ENCODE results near the gene TBL1XR1. TPM values are rescaled to one million over a fixed set of nuclear protein-coding genes. Genes with fewer than 3 reads are reported as not detected.

Gene TBL1XR1
- total RNA-seq, 1 donor from 2014 or later, result 155 TPM

DNA sequence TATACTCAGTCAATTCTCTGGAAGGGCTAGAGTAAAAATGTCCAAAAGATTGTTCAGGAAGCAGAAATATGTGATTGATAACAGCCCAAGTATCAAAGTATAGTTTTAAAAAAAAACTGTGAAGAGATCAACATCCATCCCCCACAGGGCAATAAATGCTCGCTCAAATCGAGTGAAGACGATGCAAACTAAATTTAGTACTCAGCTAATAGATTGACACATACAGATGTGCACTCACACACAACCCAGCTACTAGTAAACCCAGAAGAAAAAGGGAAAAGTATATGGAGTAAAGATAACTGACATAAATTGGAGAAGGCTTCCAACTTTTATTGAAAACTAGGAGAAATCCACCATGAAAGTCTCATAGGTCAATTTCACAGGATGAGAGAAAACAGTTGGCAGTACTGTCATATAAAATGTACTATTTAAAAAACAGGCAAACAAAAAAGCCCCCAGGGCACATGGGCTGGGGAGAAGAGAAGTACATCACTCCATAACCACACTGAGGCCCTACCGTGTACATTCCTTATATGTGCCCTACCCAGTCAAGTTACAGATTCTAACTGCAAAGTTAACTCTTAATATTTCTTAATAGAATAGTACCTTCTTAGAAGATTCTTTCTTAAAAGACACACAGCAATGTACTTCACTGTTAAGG is 125.7 kb downstream of the TBL1XR1 start:
- Mint-ChIP-seq H3K4me1 (ENCODE audit: unreplicated experiment) (peaks cover 8% of the 10 kb centered on the region), H3K27me3 (no peaks in the 10 kb centered on the region), H3K4me3 (no peak overlapping the region), H3K27ac (peak overlapping the region; percentile 57), H3K9me3 (peaks cover 4% of the 10 kb centered on the region), H3K36me3 (peaks cover 42% of the 10 kb centered on the region)
- no peak for DNase-seq (ENCODE audit: extremely low spot score, unreplicated experiment)
- TF ChIP-seq CTCF (conservative IDR thresholded peaks at IDR 0.05), result no peak

- Mint-ChIP-seq H3K4me3 (no peak overlapping the region), H3K4me1 (ENCODE audit: unreplicated experiment) (peaks cover 12% of the 10 kb centered on the region), H3K27me3 (no peaks in the 10 kb centered on the region), H3K9me3 (no peaks in the 10 kb centered on the region), H3K27ac (no peak overlapping the region), H3K36me3 (peaks cover 23% of the 10 kb centered on the region)
- DNase-seq (ENCODE audit: extremely low spot score, unreplicated experiment), result no peak
- no peak for TF ChIP-seq CTCF (conservative IDR thresholded peaks at IDR 0.05)
Observed at GRCh38 chr3:177069514-177070329, 127.6 kb downstream of the TBL1XR1 start.

DNA sequence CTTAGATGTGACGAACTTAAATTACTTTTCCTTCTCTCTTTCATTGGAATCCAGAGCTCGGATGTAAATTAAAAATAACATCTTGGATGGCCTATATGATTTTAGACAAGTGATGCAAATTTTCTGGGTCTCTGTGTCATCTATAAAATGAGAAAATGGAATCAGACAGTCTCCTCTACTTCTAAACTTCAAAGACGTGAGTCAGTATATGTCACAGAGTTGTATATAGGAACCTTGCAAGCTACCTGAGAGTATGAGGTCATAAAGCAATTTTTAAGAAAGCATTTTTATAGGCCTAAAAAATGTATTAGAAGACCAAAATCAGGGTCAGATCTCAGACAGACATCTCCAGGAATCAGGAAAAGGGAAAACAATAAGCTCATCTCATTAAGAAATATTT is 128.3 kb downstream of the TBL1XR1 start:
- peaks cover 16% of the 10 kb centered on the region for H3K4me1 Mint-ChIP-seq (ENCODE audit: unreplicated experiment)
- H3K27me3 Mint-ChIP-seq, result no peaks in the 10 kb centered on the region
- no peak for TF ChIP-seq CTCF (conservative IDR thresholded peaks at IDR 0.05)
- DNase-seq (ENCODE audit: extremely low spot score, unreplicated experiment), result no peak
- no peaks in the 10 kb centered on the region for H3K9me3 Mint-ChIP-seq
- no peak overlapping the region for H3K4me3 Mint-ChIP-seq
- H3K27ac Mint-ChIP-seq, result no peak overlapping the region
- peaks cover 21% of the 10 kb centered on the region for H3K36me3 Mint-ChIP-seq

DNA sequence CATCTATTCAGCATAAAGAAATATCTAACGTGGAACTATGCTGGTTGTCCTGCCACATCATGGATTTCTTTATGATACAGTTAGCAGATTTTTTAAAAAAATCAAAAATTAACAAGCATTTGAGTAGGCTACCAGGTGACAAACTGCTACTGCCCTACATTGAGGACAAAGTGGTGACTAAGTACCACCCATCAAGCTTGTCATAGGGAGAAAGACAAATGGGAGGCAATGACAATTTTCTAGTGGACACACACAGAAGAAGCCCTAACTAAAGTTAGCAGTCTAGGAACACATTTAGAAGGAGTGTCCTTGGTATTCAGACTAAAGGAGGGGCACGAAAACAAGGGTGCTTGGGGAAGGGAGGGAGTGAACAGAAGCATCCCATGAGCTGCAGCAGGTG is 131.2 kb downstream of the TBL1XR1 start:
- DNase-seq (ENCODE audit: extremely low spot score, unreplicated experiment), result no peak
- Mint-ChIP-seq H3K4me3 (no peak overlapping the region), H3K4me1 (ENCODE audit: unreplicated experiment) (peaks cover 13% of the 10 kb centered on the region), H3K36me3 (peaks cover 9% of the 10 kb centered on the region), H3K9me3 (no peaks in the 10 kb centered on the region), H3K27me3 (no peaks in the 10 kb centered on the region), H3K27ac (no peak overlapping the region)
- TF ChIP-seq CTCF (conservative IDR thresholded peaks at IDR 0.05), result no peak

GRCh38 chr3:177065285-177066033 is 131.8 kb downstream of the TBL1XR1 start:
- no peak for DNase-seq (ENCODE audit: extremely low spot score, unreplicated experiment)
- Mint-ChIP-seq H3K9me3 (no peaks in the 10 kb centered on the region), H3K27ac (no peak overlapping the region), H3K27me3 (no peaks in the 10 kb centered on the region), H3K4me3 (no peak overlapping the region), H3K36me3 (peaks cover 9% of the 10 kb centered on the region), H3K4me1 (ENCODE audit: unreplicated experiment) (peaks cover 12% of the 10 kb centered on the region)
- no peak for TF ChIP-seq CTCF (conservative IDR thresholded peaks at IDR 0.05)

All from type B pancreatic cell (in vitro differentiated cells).